Fibroblast of lung (primary cell): ENCODE measurements around the gene NKAIN1. TPM values are rescaled to one million over a fixed set of nuclear protein-coding genes. Genes with fewer than 3 reads are reported as not detected.
"Not testable (repeated sequence)": the region's sequence is repeated elsewhere in the genome, so short reads cannot be mapped to it uniquely, and the experiment has no call there.

ENCODE experiments used
- DNase-seq, 2 donors: peaks; one replicate each; pipeline versions ENCODE4 v3.0.0 to v3.0.0-alpha.2; 2010; ENCODE audit warnings: low read depth in 2 of 2
- H2AFZ ChIP-seq: 2 replicates; pipeline ENCODE4 v1.5.1; 2012; ENCODE audit warnings: low read length, control low read depth, inconsistent platforms
- H3K27ac ChIP-seq: 2 replicates; pipeline ENCODE4 v1.5.1; 2011; ENCODE audit warnings: low read length, control low read depth; ENCODE audit not compliant: insufficient read depth
- H3K27me3 ChIP-seq: 2 replicates; pipeline ENCODE4 v1.5.1; 2011; ENCODE audit warnings: mild to moderate bottlenecking, low read length; ENCODE audit not compliant: control insufficient read depth, insufficient read depth
- H3K36me3 ChIP-seq: 2 replicates; pipeline ENCODE4 v1.5.1; 2011; ENCODE audit warnings: low read length; ENCODE audit not compliant: control insufficient read depth, insufficient read depth
- H3K4me1 ChIP-seq: 2 replicates; pipeline ENCODE4 v1.5.1; 2011; ENCODE audit warnings: low read length; ENCODE audit not compliant: control insufficient read depth, insufficient read depth; ENCODE audit errors: extremely low read depth
- H3K4me2 ChIP-seq: 2 replicates; pipeline ENCODE4 v1.5.1; 2011; ENCODE audit warnings: low read length, control low read depth; ENCODE audit not compliant: insufficient read depth; ENCODE audit errors: extremely low read depth
- H3K4me3 ChIP-seq, 4 experiments: fragments of 200-600 bp in 1 of 4; sonication (generic) in 1 of 4; replicated peaks in 1 of 4; 2 replicates each; pipeline ENCODE4 v1.5.1; 2011 to 2016; ENCODE audit warnings: low read length in 4 of 4, low read depth in 3 of 4, mild to moderate bottlenecking in 3 of 4, control low read depth in 2 of 4, inconsistent platforms in 1 of 4, mixed read lengths in 1 of 4; ENCODE audit not compliant: insufficient read depth in 1 of 4; ENCODE audit errors: control extremely low read depth in 1 of 4
- H3K79me2 ChIP-seq: 2 replicates; pipeline ENCODE4 v1.5.1; 2012; ENCODE audit warnings: mild to moderate bottlenecking, low read length, inconsistent platforms; ENCODE audit not compliant: control insufficient read depth, insufficient read depth
- H3K9ac ChIP-seq: 2 replicates; pipeline ENCODE4 v1.5.1; 2011; ENCODE audit warnings: mild to moderate bottlenecking, low read length, control low read depth; ENCODE audit not compliant: insufficient read depth
- H3K9me3 ChIP-seq: 2 replicates; pipeline ENCODE4 v1.5.1; 2012; ENCODE audit warnings: low read depth, low read length; ENCODE audit not compliant: control insufficient read depth, insufficient read depth
- H4K20me1 ChIP-seq: 2 replicates; pipeline ENCODE4 v1.5.1; 2011; ENCODE audit warnings: low read length; ENCODE audit not compliant: control insufficient read depth, insufficient read depth; ENCODE audit errors: extremely low read depth
- EZH2 ChIP-seq: IDR thresholded peaks from 2 replicates; pipeline ENCODE4 v1.5.1; 2012; ENCODE audit warnings: low read length, control low read depth, mild to moderate bottlenecking; ENCODE audit errors: missing control alignments
- polyA minus RNA-seq: library from RNA; depleted of rRNA, polyadenylated mRNA; stranded (reverse); fragments of >200 nt; gene quantifications from 2 replicates; pipeline ENCODE4 v1.2.3, GENCODE V29; 2011; ENCODE audit warnings: low replicate concordance
- polyA plus RNA-seq, 2 donors: library from polyadenylated mRNA; depleted of rRNA in 1 of 2; stranded (reverse) in 1 of 2; unstranded in 1 of 2; fragments of >200 nt; gene quantifications; 2 replicates each; pipeline ENCODE4 v1.2.1, GENCODE V29; 2011 to 2012; ENCODE audit warnings: missing spikeins in 1 of 2
- total RNA-seq: library from RNA; depleted of rRNA; stranded (reverse); fragments of >200 nt; gene quantifications from 2 replicates; pipeline ENCODE4 v1.2.1, GENCODE V29; 2014
- TF ChIP-seq, protein P1 (sequence below), 2 donors: IDR thresholded peaks in 1 of 2; conservative IDR thresholded peaks in 1 of 2; 1 replicate in 1 of 2; 2 replicates in 1 of 2; pipeline ENCODE4 v1.5.1; 2011 to 2012; ENCODE audit warnings: low read length in 2 of 2, control low read depth in 1 of 2, inconsistent platforms in 1 of 2, low read depth in 1 of 2, mild to moderate bottlenecking in 1 of 2

Gene NKAIN1
- under 0.01 and 0.17 TPM in 2 replicates for total RNA-seq
- polyA plus RNA-seq = 0.07 and 0.19 TPM in 2 replicates
- polyA plus RNA-seq (2012) = 0.08 and 0.22 TPM in 2 replicates
- polyA minus RNA-seq = 0.22 TPM in 1 of 2 replicates, not detected in the other

- Histone ChIP-seq H3K27ac (no peak within 1 kb of the TSS), H3K9ac (no peak within 1 kb of the TSS), H3K9me3 (no peaks in the 10 kb centered on the region), H3K27me3 (peaks cover 34% of the 10 kb centered on the region), H3K4me2 (peak within 1 kb of the TSS; percentile 72), H3K79me2 (no peaks in the 10 kb centered on the region), H3K4me3 (peak within 1 kb of the TSS in 3 of 4 experiments; percentile 4 to 28 (median 14)), H3K36me3 (no peaks in the 10 kb centered on the region), H2AFZ (no peak within 1 kb of the TSS), H4K20me1 (no peaks in the 10 kb centered on the region), H3K4me1 (no peaks in the 10 kb centered on the region)
- peak; percentile 14 to 48 for DNase-seq
- TF ChIP-seq EZH2 = no peak
- TF ChIP-seq, protein P1, sequence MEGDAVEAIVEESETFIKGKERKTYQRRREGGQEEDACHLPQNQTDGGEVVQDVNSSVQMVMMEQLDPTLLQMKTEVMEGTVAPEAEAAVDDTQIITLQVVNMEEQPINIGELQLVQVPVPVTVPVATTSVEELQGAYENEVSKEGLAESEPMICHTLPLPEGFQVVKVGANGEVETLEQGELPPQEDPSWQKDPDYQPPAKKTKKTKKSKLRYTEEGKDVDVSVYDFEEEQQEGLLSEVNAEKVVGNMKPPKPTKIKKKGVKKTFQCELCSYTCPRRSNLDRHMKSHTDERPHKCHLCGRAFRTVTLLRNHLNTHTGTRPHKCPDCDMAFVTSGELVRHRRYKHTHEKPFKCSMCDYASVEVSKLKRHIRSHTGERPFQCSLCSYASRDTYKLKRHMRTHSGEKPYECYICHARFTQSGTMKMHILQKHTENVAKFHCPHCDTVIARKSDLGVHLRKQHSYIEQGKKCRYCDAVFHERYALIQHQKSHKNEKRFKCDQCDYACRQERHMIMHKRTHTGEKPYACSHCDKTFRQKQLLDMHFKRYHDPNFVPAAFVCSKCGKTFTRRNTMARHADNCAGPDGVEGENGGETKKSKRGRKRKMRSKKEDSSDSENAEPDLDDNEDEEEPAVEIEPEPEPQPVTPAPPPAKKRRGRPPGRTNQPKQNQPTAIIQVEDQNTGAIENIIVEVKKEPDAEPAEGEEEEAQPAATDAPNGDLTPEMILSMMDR (conservative IDR thresholded peaks at IDR 0.05 in 1 of 2, IDR thresholded peaks at IDR 0.05 in 1 of 2; ENCODE audit: low read depth in 1 of 2, low read length in 2 of 2) = no peak
Measured at GRCh38 chr1:31239653-31240241, at the start of gene NKAIN1. NKAIN1 (minus strand) TSS chr1:31239887; CDS start chr1:31239547, 340 bp downstream.

GRCh38 chr1:31289021-31289420 is 49.3 kb upstream of the NKAIN1 start:
- no peak overlapping the region for H3K9ac ChIP-seq
- peaks cover 2% of the 10 kb centered on the region for H3K36me3 ChIP-seq
- H3K27ac ChIP-seq = no peak overlapping the region
- no peaks in the 10 kb centered on the region for H3K4me1 ChIP-seq
- no peaks in the 10 kb centered on the region for H3K27me3 ChIP-seq
- no peaks in the 10 kb centered on the region for H3K9me3 ChIP-seq
- H3K79me2 ChIP-seq = peaks cover 2% of the 10 kb centered on the region
- H3K4me2 ChIP-seq = no peak overlapping the region
- H4K20me1 ChIP-seq = no peaks in the 10 kb centered on the region
- no peak overlapping the region for H2AFZ ChIP-seq
- no peak overlapping the region for H3K4me3 ChIP-seq
- no peak for DNase-seq
- TF ChIP-seq EZH2 = no peak
- TF ChIP-seq, protein P1 (conservative IDR thresholded peaks at IDR 0.05 in 1 of 2, IDR thresholded peaks at IDR 0.05 in 1 of 2; ENCODE audit: low read depth in 1 of 2, low read length in 2 of 2) = no peak

DNA sequence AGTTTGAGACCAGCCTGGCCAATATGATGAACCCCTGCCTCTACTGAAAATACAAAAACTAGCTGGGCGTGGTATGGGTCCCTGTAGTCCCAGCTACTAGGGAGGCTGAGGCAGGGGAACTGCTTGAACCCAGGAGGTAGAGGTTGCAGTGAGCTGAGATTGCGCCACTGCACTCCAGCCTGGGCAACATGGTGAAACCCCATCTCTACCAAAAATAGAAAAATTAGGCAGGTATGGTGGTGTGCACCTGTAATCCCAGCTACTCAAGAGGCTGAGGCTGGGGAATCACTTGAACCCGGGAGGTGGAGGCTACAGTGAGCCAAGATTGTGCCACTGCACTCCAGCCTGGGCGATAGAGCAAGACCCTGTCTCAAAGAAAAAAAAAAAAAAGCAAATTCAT is 48.1 kb upstream of the NKAIN1 start:
- H3K36me3 ChIP-seq, H4K20me1 ChIP-seq, H3K4me2 ChIP-seq, H3K9ac ChIP-seq, H3K4me1 ChIP-seq, H3K9me3 ChIP-seq, H3K4me3 ChIP-seq, H3K27me3 ChIP-seq, DNase-seq, H2AFZ ChIP-seq, H3K79me2 ChIP-seq, H3K27ac ChIP-seq: not testable (repeated sequence)

DNA sequence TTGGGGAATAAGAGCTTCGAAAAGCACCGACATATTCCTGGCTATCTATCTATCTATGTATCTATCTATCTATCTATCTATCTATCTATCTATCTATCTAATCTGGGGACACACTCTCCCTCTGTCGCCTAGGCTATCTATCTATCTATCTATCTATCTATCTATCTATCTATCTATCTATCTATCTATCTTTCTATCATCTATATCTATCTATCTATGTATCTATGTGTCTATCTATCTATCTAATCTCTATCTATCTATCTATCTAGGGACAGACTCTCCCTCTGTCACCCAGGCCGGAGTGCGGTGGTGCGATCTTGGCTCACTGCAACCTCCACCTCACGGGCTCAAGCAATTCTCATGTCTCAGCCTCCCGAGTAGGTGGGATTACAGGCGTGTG is 42.7 kb upstream of the NKAIN1 start:
- not testable (repeated sequence) for H3K4me3 ChIP-seq, H3K79me2 ChIP-seq, H4K20me1 ChIP-seq, H3K36me3 ChIP-seq, DNase-seq, H3K9me3 ChIP-seq, H3K4me1 ChIP-seq, H3K9ac ChIP-seq, H3K27ac ChIP-seq, H3K4me2 ChIP-seq, H3K27me3 ChIP-seq, H2AFZ ChIP-seq
